GM12878 (cell line): Measurements from ENCODE around the gene RCN1. TPM values are rescaled to one million over a fixed set of nuclear protein-coding genes. Genes with fewer than 3 reads are reported as not detected.

ENCODE experiments used
- ATAC-seq: fragments of 200-7000 bp; cut with Tn5 transposase; 3 replicates; pipeline ENCODE4 v1.9.1; 2020; ENCODE audit warnings: mild to moderate bottlenecking, moderate library complexity
- BruUV-seq: library from RNA; stranded (reverse); fragments of 400-500 nt; replicated peaks from 2 replicates; lab custom pipeline; 2021; lab: Mats Ljungman, UMichigan
- CTCF ChIA-PET: fragments of 300-600 bp; sonication (Branson Sonifier 250); formaldehyde crosslinking; extraction: SDS; loops from one replicate; lab custom pipeline; 2021; ENCODE audit warnings: inconsistent platforms; lab: Yijun Ruan, JAX
- POLR2A ChIA-PET: fragments of 350-600 bp; formaldehyde crosslinking; extraction: SDS; loops from one replicate; lab custom pipeline; 2021; ENCODE audit warnings: inconsistent platforms; lab: Charles Lee
- RAD21 ChIA-PET: fragments of 300-600 bp; sonication (Branson Sonifier 250); formaldehyde crosslinking; loops from one replicate; lab custom pipeline; 2023; ENCODE audit warnings: antibody characterized with exemption; ENCODE audit not compliant: unreplicated experiment; lab: Charles Lee
- SMC1A ChIA-PET: fragments of 300-600 bp; sonication (Branson Sonifier 250); formaldehyde crosslinking; loops from one replicate; lab custom pipeline; 2023; ENCODE audit not compliant: unreplicated experiment, uncharacterized antibody; lab: Charles Lee
- DNase-seq: peaks from one replicate; pipeline ENCODE4 v3.0.0-alpha.2; 2011; ENCODE audit warnings: low read depth, low spot score
- FAIRE-seq: peaks from 3 replicates; lab custom pipeline; 2011; peaks lifted over from hg19 to GRCh38; lab: Jason Lieb, UNC
- H2AFZ ChIP-seq: 2 replicates; pipeline ENCODE4 v1.6.0; 2011; ENCODE audit warnings: low read depth, low read length, control low read depth; ENCODE audit not compliant: control insufficient read depth
- H3K27ac ChIP-seq: 2 replicates; pipeline ENCODE4 v1.5.1; 2011; ENCODE audit warnings: control low read depth; ENCODE audit not compliant: control insufficient read depth, insufficient read depth
- H3K27me3 ChIP-seq, 2 experiments: replicated peaks in 1 of 2; 2 replicates each; pipeline versions ENCODE4 v1.6.0 to v1.6.1; 2011; ENCODE audit warnings: low read length in 1 of 2; ENCODE audit not compliant: control insufficient read depth in 2 of 2, insufficient read depth in 2 of 2
- H3K36me3 ChIP-seq, 2 experiments: 2 replicates each; pipeline ENCODE4 v1.5.1; 2011; ENCODE audit warnings: low read length in 1 of 2; ENCODE audit not compliant: control insufficient read depth in 2 of 2, insufficient read depth in 2 of 2
- H3K4me1 ChIP-seq: 2 replicates; pipeline ENCODE4 v1.6.1; 2011; ENCODE audit warnings: mild to moderate bottlenecking, low read length, moderate library complexity, mixed read lengths; ENCODE audit not compliant: control insufficient read depth, insufficient read depth
- H3K4me2 ChIP-seq: 2 replicates; pipeline ENCODE4 v1.6.0; 2011; ENCODE audit warnings: control low read depth; ENCODE audit not compliant: control insufficient read depth, insufficient read depth
- H3K4me3 ChIP-seq: fragments of 200-600 bp; sonication (generic); 2 replicates; pipeline ENCODE4 v1.5.1; 2016
- H3K79me2 ChIP-seq: 2 replicates; pipeline ENCODE4 v1.6.0; 2011; ENCODE audit warnings: low read length; ENCODE audit not compliant: control insufficient read depth, insufficient read depth
- H3K9ac ChIP-seq: 2 replicates; pipeline ENCODE4 v1.8.0; 2011; ENCODE audit warnings: low read length, control low read depth, mixed read lengths; ENCODE audit not compliant: control insufficient read depth, insufficient read depth
- H3K9me3 ChIP-seq: replicated peaks from 3 replicates; pipeline ENCODE4 v1.5.1; 2011; ENCODE audit warnings: mild to moderate bottlenecking, low read length; ENCODE audit not compliant: control insufficient read depth, insufficient read depth
- H4K20me1 ChIP-seq: 2 replicates; pipeline ENCODE4 v1.6.0; 2011; ENCODE audit not compliant: control insufficient read depth, insufficient read depth
- ASH2L ChIP-seq: fragments of 300-600, 200-600 bp; sonication (generic); IDR thresholded peaks from 2 replicates; pipeline ENCODE4 v1.6.1; 2017; ENCODE audit warnings: low read depth, mild to moderate bottlenecking, borderline replicate concordance
- ATF7 ChIP-seq: fragments of 450-650 bp; IDR thresholded peaks from 2 replicates; pipeline ENCODE4 v1.6.1; 2016; ENCODE audit warnings: low read depth, mild to moderate bottlenecking
- BCLAF1 ChIP-seq: fragments of 450-650 bp; IDR thresholded peaks from 2 replicates; pipeline ENCODE4 v1.6.1; 2017; ENCODE audit warnings: antibody characterized with exemption, mild to moderate bottlenecking, moderate library complexity
- CREB1 ChIP-seq: IDR thresholded peaks from 2 replicates; pipeline ENCODE4 v1.6.1; 2012; ENCODE audit warnings: low read depth, mild to moderate bottlenecking, inconsistent platforms
- EGR1 ChIP-seq, 2 experiments: IDR thresholded peaks; 1 replicate in 1 of 2; 2 replicates in 1 of 2; pipeline ENCODE4 v1.6.1; 2011 to 2012; ENCODE audit warnings: low read depth in 2 of 2, low read length in 2 of 2, borderline replicate concordance in 1 of 2, mild to moderate bottlenecking in 1 of 2, moderate library complexity in 1 of 2
- FOXK2 ChIP-seq: fragments of 450-650 bp; IDR thresholded peaks from 2 replicates; pipeline ENCODE4 v1.6.1; 2017; ENCODE audit warnings: mild to moderate bottlenecking, moderate library complexity
- LARP7 ChIP-seq: fragments of 450-650 bp; IDR thresholded peaks from 2 replicates; pipeline ENCODE4 v1.6.1; 2017; ENCODE audit warnings: mild to moderate bottlenecking
- MLLT1 ChIP-seq: fragments of 450-650 bp; IDR thresholded peaks from 2 replicates; pipeline ENCODE4 v1.6.1; 2016; ENCODE audit warnings: mild to moderate bottlenecking
- NFYA ChIP-seq: IDR thresholded peaks from 2 replicates; pipeline ENCODE4 v1.6.1; 2011; ENCODE audit warnings: low read depth, mild to moderate bottlenecking, low read length, improper control_type of control experiment, borderline replicate concordance
- PAX5 ChIP-seq: IDR thresholded peaks from 2 replicates; pipeline ENCODE4 v1.6.1; 2011; ENCODE audit warnings: low read depth, low read length, borderline replicate concordance
- PKNOX1 ChIP-seq: fragments of 450-650 bp; IDR thresholded peaks from 2 replicates; pipeline ENCODE4 v1.6.1; 2016; ENCODE audit warnings: mild to moderate bottlenecking
- REST ChIP-seq: IDR thresholded peaks from 2 replicates; pipeline ENCODE4 v1.6.1; 2012; ENCODE audit warnings: mild to moderate bottlenecking, low read depth, low read length
- SPI1 ChIP-seq: IDR thresholded peaks from 2 replicates; pipeline ENCODE4 v1.6.1; 2011; ENCODE audit warnings: low read depth, mild to moderate bottlenecking, low read length, moderate library complexity, borderline replicate concordance; ENCODE audit not compliant: insufficient read depth
- SREBF1 ChIP-seq: IDR thresholded peaks from 2 replicates; pipeline ENCODE4 v1.6.1; 2012; ENCODE audit warnings: mild to moderate bottlenecking, low read length
- TCF7 ChIP-seq: IDR thresholded peaks from 2 replicates; pipeline ENCODE4 v1.6.1; 2014; ENCODE audit warnings: antibody characterized with exemption, borderline replicate concordance
- YY1 ChIP-seq: IDR thresholded peaks from 2 replicates; pipeline ENCODE4 v1.6.1; 2011; ENCODE audit warnings: low read depth, mild to moderate bottlenecking, low read length
- WGBS: methylation state at CpG from one replicate; pipeline ENCODE4 v1.1.6; 2016; ENCODE audit warnings: low lambda C conversion rate; ENCODE audit not compliant: insufficient replicate concordance, insufficient coverage; ENCODE audit errors: missing lambda C conversion rate; 5-methylcytosine and 5-hydroxymethylcytosine counted together
- in situ Hi-C: fragments of 300-500 bp; cut with MboI; formaldehyde crosslinking; loops from 9 replicates; pipeline ENCODE4 v1.14.3; 2018; ENCODE audit warnings: mixed read lengths
- intact Hi-C: fragments of 100-400 bp; cut with micrococcal nuclease; formaldehyde crosslinking; loops from one replicate; pipeline ENCODE4 v1.14.2; 2022; ENCODE audit not compliant: unreplicated experiment
- polyA plus RNA-seq, 11 experiments: library from polyadenylated mRNA; depleted of rRNA in 4 of 11; unstranded in 6 of 11; stranded (reverse) in 5 of 11; fragments of >200 nt; fragmentation: Nextera tagmentation in 4 of 11; fragmentation: Illumina TruSeq in 1 of 11; extraction: Ambion mirVana in 4 of 11; extraction: Trizol in 1 of 11; gene quantifications; 1 replicate in 1 of 11; 2 replicates in 10 of 11; pipeline versions ENCODE4 v1.2.1 to v1.2.3, GENCODE V29; 2011 to 2016; ENCODE audit warnings: inconsistent platforms in 2 of 11, missing spikeins in 2 of 11, low read depth in 1 of 11
- total RNA-seq, 4 experiments: library from RNA; depleted of rRNA in 3 of 4; stranded (reverse); fragments of >200 nt in 3 of 4; fragmentation: Illumina TruSeq in 1 of 4; extraction: Trizol in 1 of 4; gene quantifications; 2 replicates each; pipeline versions ENCODE4 v1.2.1 to v1.2.3, GENCODE V29; 2013 to 2021

The RCN1 gene
- total and polyA plus RNA-seq, 10 of the 15 experiments (the other 5 are each of a cell fraction or from before 2014, with no cell fraction given): 17.6 to 76.7 (median 56.4) TPM

- Histone ChIP-seq H3K4me2 (no peak overlapping the region), H3K27ac (no peak overlapping the region), H3K27me3 (no peaks in the 10 kb centered on the region), H3K4me1 (peaks cover 3% of the 10 kb centered on the region), H3K9me3 (no peaks in the 10 kb centered on the region), H4K20me1 (no peaks in the 10 kb centered on the region), H3K9ac (no peak overlapping the region), H3K4me3 (no peak overlapping the region), H3K36me3 (no peaks in the 10 kb centered on the region), H2AFZ (no peak overlapping the region), H3K79me2 (no peaks in the 10 kb centered on the region)
- DNase-seq: no peak
- CTCF ChIA-PET: no interaction called here
- RAD21 ChIA-PET: no interaction called here
- in situ Hi-C loops: no loop called here
- 45% methylated on average over 10 of the region's 10 CpGs for WGBS
- BruUV-seq: no TSS peak
- FAIRE-seq: no peak
- ATAC-seq: no peak
- SMC1A ChIA-PET: no interaction called here
- POLR2A ChIA-PET: no interaction called here
- intact Hi-C loops: no loop called here
- TF ChIP-seq EGR1 (IDR thresholded peaks at IDR 0.05; ENCODE audit: borderline replicate concordance in 1 of 2, low read depth in 2 of 2, low read length in 2 of 2) (no peak), LARP7 (no peak), SPI1 (no peak), PKNOX1 (no peak), FOXK2 (no peak), PAX5 (no peak), TCF7 (no peak), NFYA (no peak), ATF7 (no peak), SREBF1 (no peak), YY1 (no peak), MLLT1 (no peak), CREB1 (no peak), REST (no peak), ASH2L (no peak), BCLAF1 (no peak)
These were observed 22.5 kb downstream of the RCN1 start for GRCh38 chr11:32113200-32113919.
